ENCODE data around the gene MPPED1. TPM values are rescaled to one million over a fixed set of nuclear protein-coding genes. Genes with fewer than 3 reads are reported as not detected.

MPPED1 gene
- total and polyA plus RNA-seq, 2 donors (not counting 1 experiment from before 2014, with no cell fraction given), result 0.13 TPM; not detected in 1

DNA sequence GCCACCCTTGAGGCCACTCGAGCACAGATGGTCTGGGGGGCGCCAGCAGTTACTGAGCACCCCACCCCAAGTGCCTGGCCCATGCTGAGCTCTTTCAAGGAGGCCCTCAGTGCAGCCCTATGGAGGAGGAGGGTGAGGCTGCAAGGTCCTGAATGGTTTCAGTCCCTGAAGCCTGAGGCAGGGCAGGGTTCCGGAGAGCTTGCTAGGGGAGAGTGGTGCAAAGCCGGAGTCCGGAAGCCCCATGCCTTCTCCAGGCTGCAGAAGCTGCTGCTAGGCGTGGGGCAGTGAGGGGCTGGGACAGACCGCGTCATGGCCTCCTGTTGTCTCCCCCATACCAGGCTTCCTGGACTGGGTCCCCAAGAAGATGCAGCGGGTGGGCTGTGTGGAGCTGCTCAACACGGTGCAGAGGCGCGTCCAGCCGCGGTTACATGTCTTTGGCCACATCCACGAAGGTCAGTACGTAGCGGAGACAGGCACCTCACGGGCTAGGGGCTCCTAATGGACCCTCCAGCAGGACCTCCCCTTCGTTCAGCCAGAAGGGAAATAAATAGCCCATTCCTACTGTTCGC is 90.6 kb downstream of the MPPED1 start:
- Histone ChIP-seq H3K9me3 (ENCODE audit: control extremely low read depth in 1 of 3, control insufficient read depth in 2 of 3, insufficient read depth in 1 of 3, low read length in 2 of 3) (peaks cover 0 to 16% (median 0%) of the 10 kb centered on the region in 3 donors), H3K36me3 (replicated peaks in 1 of 2; ENCODE audit: control extremely low read depth in 1 of 2, control insufficient read depth in 1 of 2, extremely low read depth in 1 of 2, insufficient read depth in 2 of 2, low read length in 1 of 2) (no peaks in the 10 kb centered on the region), H3K27me3 (replicated peaks in 1 of 4; ENCODE audit: control extremely low read depth in 1 of 4, control insufficient read depth in 3 of 4, insufficient read depth in 4 of 4, low read length in 3 of 4) (no peaks in the 10 kb centered on the region), H3K4me3 (ENCODE audit: control extremely low read depth in 1 of 5, extremely low read depth in 1 of 5, insufficient read depth in 1 of 5, low read depth in 2 of 5, low read length in 4 of 5) (no peak overlapping the region), H3K27ac (ENCODE audit: low read length in 2 of 2) (no peak overlapping the region), H3K9ac (ENCODE audit: low read length) (no peak overlapping the region), H3K4me1 (ENCODE audit: control insufficient read depth in 2 of 2, insufficient read depth in 2 of 2, low read length in 2 of 2) (no peaks in the 10 kb centered on the region), H3K79me2 (ENCODE audit: control insufficient read depth, insufficient read depth, low read length) (no peaks in the 10 kb centered on the region), H2AFZ (ENCODE audit: insufficient read depth, low read depth, low read length, poor library complexity, severe bottlenecking) (no peak overlapping the region), H3K4me2 (replicated peaks; ENCODE audit: low read depth, low read length, poor library complexity, severe bottlenecking) (no peak overlapping the region), H4K20me1 (ENCODE audit: control insufficient read depth, insufficient read depth, low read length, poor library complexity, severe bottlenecking) (no peaks in the 10 kb centered on the region)
- 79% methylated on average over 17 of the region's 20 CpGs for WGBS (ENCODE audit: insufficient coverage)
- Mint-ChIP-seq H3K4me1 (no peaks in the 10 kb centered on the region), H3K27ac (no peak overlapping the region), H3K27me3 (no peaks in the 10 kb centered on the region), H3K4me3 (no peak overlapping the region), H3K9me3 (ENCODE audit: insufficient read depth) (no peaks in the 10 kb centered on the region)
- ChIA-PET POLR2A (no interaction called here), CTCF (no interaction called here)
- DNase-seq (no peak), ATAC-seq (ENCODE audit: low read depth) (no peak)
- intact Hi-C loops (cut with micrococcal nuclease), result no loop called here
- no peak for TF ChIP-seq EZH2 (IDR thresholded peaks at IDR 0.05; ENCODE audit: borderline replicate concordance, insufficient read depth, low read depth, low read length, poor library complexity, severe bottlenecking)
- TF ChIP-seq, protein P1, sequence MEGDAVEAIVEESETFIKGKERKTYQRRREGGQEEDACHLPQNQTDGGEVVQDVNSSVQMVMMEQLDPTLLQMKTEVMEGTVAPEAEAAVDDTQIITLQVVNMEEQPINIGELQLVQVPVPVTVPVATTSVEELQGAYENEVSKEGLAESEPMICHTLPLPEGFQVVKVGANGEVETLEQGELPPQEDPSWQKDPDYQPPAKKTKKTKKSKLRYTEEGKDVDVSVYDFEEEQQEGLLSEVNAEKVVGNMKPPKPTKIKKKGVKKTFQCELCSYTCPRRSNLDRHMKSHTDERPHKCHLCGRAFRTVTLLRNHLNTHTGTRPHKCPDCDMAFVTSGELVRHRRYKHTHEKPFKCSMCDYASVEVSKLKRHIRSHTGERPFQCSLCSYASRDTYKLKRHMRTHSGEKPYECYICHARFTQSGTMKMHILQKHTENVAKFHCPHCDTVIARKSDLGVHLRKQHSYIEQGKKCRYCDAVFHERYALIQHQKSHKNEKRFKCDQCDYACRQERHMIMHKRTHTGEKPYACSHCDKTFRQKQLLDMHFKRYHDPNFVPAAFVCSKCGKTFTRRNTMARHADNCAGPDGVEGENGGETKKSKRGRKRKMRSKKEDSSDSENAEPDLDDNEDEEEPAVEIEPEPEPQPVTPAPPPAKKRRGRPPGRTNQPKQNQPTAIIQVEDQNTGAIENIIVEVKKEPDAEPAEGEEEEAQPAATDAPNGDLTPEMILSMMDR (IDR thresholded peaks at IDR 0.05), result no peak

DNA sequence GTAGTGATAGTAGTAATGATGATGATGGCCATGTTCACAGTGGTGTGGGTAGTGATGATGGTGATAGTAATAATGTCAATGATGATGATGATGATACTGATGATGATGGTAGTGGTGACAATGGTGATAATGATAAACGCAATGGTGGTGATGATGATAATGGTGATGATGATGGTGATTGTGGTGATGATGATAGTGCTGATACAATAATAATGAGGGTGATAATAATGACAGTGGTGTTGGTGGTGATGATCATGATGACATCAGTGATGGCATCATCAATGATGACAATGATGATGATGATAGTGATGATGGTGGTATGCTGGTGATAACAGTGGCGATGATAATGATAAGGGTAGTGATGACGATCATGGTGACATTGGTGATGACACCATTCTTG is 92.3 kb downstream of the MPPED1 start:
- Histone ChIP-seq H2AFZ (ENCODE audit: insufficient read depth, low read depth, low read length, poor library complexity, severe bottlenecking) (no peak overlapping the region), H3K36me3 (replicated peaks in 1 of 2; ENCODE audit: control extremely low read depth in 1 of 2, control insufficient read depth in 1 of 2, extremely low read depth in 1 of 2, insufficient read depth in 2 of 2, low read length in 1 of 2) (no peaks in the 10 kb centered on the region), H3K4me1 (ENCODE audit: control insufficient read depth in 2 of 2, insufficient read depth in 2 of 2, low read length in 2 of 2) (no peaks in the 10 kb centered on the region), H3K4me2 (replicated peaks; ENCODE audit: low read depth, low read length, poor library complexity, severe bottlenecking) (no peak overlapping the region), H3K4me3 (ENCODE audit: control extremely low read depth in 1 of 5, extremely low read depth in 1 of 5, insufficient read depth in 1 of 5, low read depth in 2 of 5, low read length in 4 of 5) (no peak overlapping the region), H3K9me3 (ENCODE audit: control extremely low read depth in 1 of 3, control insufficient read depth in 2 of 3, insufficient read depth in 1 of 3, low read length in 2 of 3) (peaks cover 0 to 12% (median 0%) of the 10 kb centered on the region in 3 donors), H3K79me2 (ENCODE audit: control insufficient read depth, insufficient read depth, low read length) (no peaks in the 10 kb centered on the region), H3K27me3 (replicated peaks in 1 of 4; ENCODE audit: control extremely low read depth in 1 of 4, control insufficient read depth in 3 of 4, insufficient read depth in 4 of 4, low read length in 3 of 4) (no peaks in the 10 kb centered on the region), H4K20me1 (ENCODE audit: control insufficient read depth, insufficient read depth, low read length, poor library complexity, severe bottlenecking) (no peaks in the 10 kb centered on the region), H3K9ac (ENCODE audit: low read length) (no peak overlapping the region), H3K27ac (ENCODE audit: low read length in 2 of 2) (no peak overlapping the region)
- intact Hi-C loops (cut with micrococcal nuclease), result no loop called here
- 98% methylated on average over 3 of the region's 3 CpGs for WGBS (ENCODE audit: insufficient coverage)
- no peak for DNase-seq
- POLR2A ChIA-PET, result no interaction called here
- CTCF ChIA-PET, result no interaction called here
- Mint-ChIP-seq H3K9me3 (ENCODE audit: insufficient read depth) (no peaks in the 10 kb centered on the region), H3K27me3 (no peaks in the 10 kb centered on the region), H3K27ac (no peak overlapping the region), H3K4me1 (no peaks in the 10 kb centered on the region), H3K4me3 (no peak overlapping the region)
- TF ChIP-seq, protein P1 (IDR thresholded peaks at IDR 0.05), result no peak
- TF ChIP-seq EZH2 (IDR thresholded peaks at IDR 0.05; ENCODE audit: borderline replicate concordance, insufficient read depth, low read depth, low read length, poor library complexity, severe bottlenecking), result no peak
- ATAC-seq (ENCODE audit: low read depth), result no peak

Measured in B cell (primary cell).